Nephron progenitor cell (in vitro differentiated cells): ENCODE measurements around the gene CYLD.

Experiments
- DNase-seq: peaks from one replicate; pipeline ENCODE4 v3.0.0; 2021
- H3K27ac Mint-ChIP-seq: 2 replicates; pipeline ENCODE4 v1.8.0; 2021; ENCODE audit warnings: mild to moderate bottlenecking, moderate library complexity, mixed read lengths
- H3K27me3 Mint-ChIP-seq: 2 replicates; pipeline ENCODE4 v1.8.0; 2021; ENCODE audit warnings: mild to moderate bottlenecking, low read depth, mixed read lengths; ENCODE audit not compliant: poor library complexity
- H3K36me3 Mint-ChIP-seq: 2 replicates; pipeline ENCODE4 v1.8.0; 2021; ENCODE audit warnings: low read depth, mixed read lengths
- H3K4me1 Mint-ChIP-seq: 2 replicates; pipeline ENCODE4 v1.8.0; 2021; ENCODE audit warnings: mixed read lengths
- H3K4me3 Mint-ChIP-seq: 2 replicates; pipeline ENCODE4 v1.8.0; 2021; ENCODE audit warnings: mild to moderate bottlenecking, moderate library complexity, mixed read lengths
- H3K9me3 Mint-ChIP-seq: 2 replicates; pipeline ENCODE4 v1.8.0; 2021; ENCODE audit warnings: mild to moderate bottlenecking, moderate library complexity, mixed read lengths
- CTCF ChIP-seq: fragments of 200-600 bp; sonication (generic); IDR thresholded peaks from 2 replicates; pipeline ENCODE4 v1.5.0; 2021; ENCODE audit warnings: antibody characterized with exemption

The CYLD gene

GRCh38 chr16:50709061-50709684 is 32.7 kb upstream of the CYLD start:
- Mint-ChIP-seq H3K36me3 (peaks cover 11% of the 10 kb centered on the region), H3K4me3 (no peak overlapping the region), H3K9me3 (peaks cover 18% of the 10 kb centered on the region), H3K4me1 (peaks cover 19% of the 10 kb centered on the region), H3K27ac (no peak overlapping the region), H3K27me3 (peaks cover 21% of the 10 kb centered on the region)
- no peak for DNase-seq
- no peak for TF ChIP-seq CTCF

- Mint-ChIP-seq H3K27ac (no peak overlapping the region), H3K36me3 (peaks cover 6% of the 10 kb centered on the region), H3K4me1 (peaks cover 27% of the 10 kb centered on the region), H3K9me3 (peaks cover 10% of the 10 kb centered on the region), H3K27me3 (peaks cover 19% of the 10 kb centered on the region), H3K4me3 (no peak overlapping the region)
- no peak for DNase-seq
- TF ChIP-seq CTCF = no peak
Observed at GRCh38 chr16:50709980-50710379, 31.9 kb upstream of the CYLD start.

GRCh38 chr16:50711040-50711439 is 30.8 kb upstream of the CYLD start:
- Mint-ChIP-seq H3K36me3 (peaks cover 3% of the 10 kb centered on the region), H3K27me3 (peaks cover 12% of the 10 kb centered on the region), H3K9me3 (no peaks in the 10 kb centered on the region), H3K4me3 (no peak overlapping the region), H3K4me1 (peaks cover 30% of the 10 kb centered on the region), H3K27ac (no peak overlapping the region)
- no peak for DNase-seq
- no peak for TF ChIP-seq CTCF

GRCh38 chr16:50711862-50712559 is 29.9 kb upstream of the CYLD start:
- H3K27me3 Mint-ChIP-seq = peaks cover 9% of the 10 kb centered on the region
- no peaks in the 10 kb centered on the region for H3K36me3 Mint-ChIP-seq
- TF ChIP-seq CTCF = no peak
- DNase-seq = no peak
- H3K4me1 Mint-ChIP-seq = peaks cover 39% of the 10 kb centered on the region
- no peaks in the 10 kb centered on the region for H3K9me3 Mint-ChIP-seq
- no peak overlapping the region for H3K4me3 Mint-ChIP-seq
- no peak overlapping the region for H3K27ac Mint-ChIP-seq

- DNase-seq = no peak
- H3K36me3 Mint-ChIP-seq = no peaks in the 10 kb centered on the region
- no peak for TF ChIP-seq CTCF
- H3K27me3 Mint-ChIP-seq = peaks cover 7% of the 10 kb centered on the region
- H3K27ac Mint-ChIP-seq = no peak overlapping the region
- H3K4me1 Mint-ChIP-seq = peaks cover 45% of the 10 kb centered on the region
- H3K4me3 Mint-ChIP-seq = no peak overlapping the region
- H3K9me3 Mint-ChIP-seq = no peaks in the 10 kb centered on the region
Observed at GRCh38 chr16:50712560-50712898, 29.4 kb upstream of the CYLD start.

- Mint-ChIP-seq H3K36me3 (no peaks in the 10 kb centered on the region), H3K4me1 (peaks cover 49% of the 10 kb centered on the region), H3K27me3 (peaks cover 7% of the 10 kb centered on the region), H3K9me3 (no peaks in the 10 kb centered on the region), H3K27ac (no peak overlapping the region), H3K4me3 (no peak overlapping the region)
- TF ChIP-seq CTCF = no peak
- DNase-seq = no peak
Observed at GRCh38 chr16:50712956-50713355, 28.9 kb upstream of the CYLD start.
